Prostate gland (tissue), 2 donors: ENCODE results near the gene TMPRSS11D. TPM values are rescaled to one million over a fixed set of nuclear protein-coding genes. Genes with fewer than 3 reads are reported as not detected.

Experiments used
- DNase-seq: peaks from one replicate; pipeline ENCODE4 v3.0.0-alpha.2; 2019; ENCODE audit warnings: low spot score
- H3K27ac ChIP-seq, 2 donors: fragments of 200-600 bp; sonication (generic); 2 replicates each; pipeline ENCODE4 v1.5.1; 2017 to 2019
- H3K27me3 ChIP-seq: fragments of 200-600 bp; sonication (generic); replicated peaks from 2 replicates; pipeline ENCODE4 v1.5.1; 2019; ENCODE audit not compliant: insufficient read depth
- H3K36me3 ChIP-seq, 2 donors: fragments of 200-600 bp; sonication (generic); 1 replicate in 1 of 2; 2 replicates in 1 of 2; pipeline versions ENCODE4 v1.5.1 to v1.8.1; 2017 to 2019
- H3K4me1 ChIP-seq: fragments of 200-600 bp; sonication (generic); replicated peaks from 2 replicates; pipeline ENCODE4 v1.5.1; 2019
- H3K4me3 ChIP-seq, 2 donors: fragments of 200-600 bp; sonication (generic); 2 replicates each; pipeline ENCODE4 v1.5.1; 2017 to 2019
- H3K9me3 ChIP-seq: fragments of 200-600 bp; sonication (generic); 2 replicates; pipeline ENCODE4 v1.5.1; 2017
- CTCF ChIP-seq, 4 experiments: fragments of 200-600 bp in 2 of 4; fragments of 450-650 bp in 2 of 4; sonication (generic) in 2 of 4; IDR thresholded peaks; 1 replicate in 3 of 4; 2 replicates in 1 of 4; pipeline ENCODE4 v1.5.1; 2016 to 2019; ENCODE audit warnings: antibody characterized with exemption in 4 of 4, mild to moderate bottlenecking in 2 of 4, moderate library complexity in 2 of 4
- POLR2A ChIP-seq: fragments of 450-650 bp; IDR thresholded peaks from one replicate; pipeline ENCODE4 v1.6.1; 2016; ENCODE audit warnings: antibody characterized with exemption, mild to moderate bottlenecking
- POLR2AphosphoS5 ChIP-seq: sonication (generic); formaldehyde crosslinking; IDR thresholded peaks from one replicate; pipeline ENCODE4 v1.6.1; 2017; ENCODE audit warnings: antibody characterized with exemption
- WGBS: methylation state at CpG from one replicate; pipeline ENCODE4 v1.1.5; 2018; 5-methylcytosine and 5-hydroxymethylcytosine counted together
- intact Hi-C: fragments of 100-400 bp; cut with DNase I; formaldehyde crosslinking; loops from one replicate; pipeline ENCODE4 v1.14.2; 2022
- total RNA-seq, 2 donors: library from RNA; depleted of rRNA; stranded (reverse); fragments of >200 nt; gene quantifications; one replicate each; pipeline ENCODE4 v1.1.0, GENCODE V29; 2016

The TMPRSS11D gene
- total RNA-seq, 2 donors from 2014 or later: not detected

DNA sequence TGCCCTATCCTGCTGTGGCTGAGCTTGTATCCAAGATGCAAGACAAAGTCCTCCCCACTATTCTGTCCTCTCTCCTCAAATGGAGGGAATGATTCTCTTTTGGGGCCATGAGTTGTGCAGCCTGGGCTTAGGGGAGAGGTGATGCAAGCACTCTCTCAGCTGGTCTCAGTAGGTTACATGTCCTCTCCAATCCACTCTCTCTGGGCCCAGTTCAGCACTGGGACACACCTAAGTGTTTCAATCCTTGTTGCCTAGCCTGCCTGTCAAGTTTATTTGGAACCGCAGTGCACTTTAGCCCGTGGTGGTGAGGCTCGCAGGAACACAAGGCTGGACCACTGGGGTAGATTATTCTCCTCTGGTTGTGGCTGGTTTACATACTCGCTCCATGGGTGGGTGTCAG is 23.8 kb upstream of the TMPRSS11D start:
- H3K9me3 ChIP-seq: no peaks in the 10 kb centered on the region
- TF ChIP-seq POLR2AphosphoS5: no peak
- TF ChIP-seq CTCF (IDR thresholded peaks at IDR 0.05): no peak
- TF ChIP-seq POLR2A: no peak
- 86% methylated on average over 4 of the region's 4 CpGs for WGBS
- no peak overlapping the region for H3K27ac ChIP-seq
- DNase-seq: no peak
- no peak overlapping the region for H3K4me3 ChIP-seq
- intact Hi-C loops: no loop called here
- H3K27me3 ChIP-seq: no peaks in the 10 kb centered on the region
- H3K36me3 ChIP-seq: no peaks in the 10 kb centered on the region
- no peaks in the 10 kb centered on the region for H3K4me1 ChIP-seq

DNA sequence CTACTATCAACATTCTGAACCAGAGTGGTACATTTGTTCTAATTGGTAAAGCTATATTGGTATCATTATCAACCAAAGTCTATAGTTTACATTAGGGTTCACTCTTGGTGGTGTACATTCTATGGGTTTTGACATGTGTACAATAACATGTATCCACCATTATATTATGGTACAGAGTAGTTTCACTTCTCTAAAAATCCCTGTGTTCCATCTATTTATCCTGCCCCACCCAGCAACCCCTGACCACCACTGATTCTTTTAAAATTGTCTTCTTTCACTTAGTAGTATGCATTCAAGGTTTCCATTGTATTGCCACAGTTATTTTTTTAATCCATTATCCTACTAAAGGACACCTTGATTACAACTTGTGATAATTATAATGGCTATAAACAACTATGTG is 15.3 kb upstream of the TMPRSS11D start:
- no peaks in the 10 kb centered on the region for H3K27me3 ChIP-seq
- no peak overlapping the region for H3K27ac ChIP-seq
- no peaks in the 10 kb centered on the region for H3K9me3 ChIP-seq
- DNase-seq: no peak
- no peaks in the 10 kb centered on the region for H3K4me1 ChIP-seq
- TF ChIP-seq POLR2AphosphoS5 (no peak), CTCF (IDR thresholded peaks at IDR 0.05) (no peak), POLR2A (no peak)
- H3K36me3 ChIP-seq: no peaks in the 10 kb centered on the region
- H3K4me3 ChIP-seq: no peak overlapping the region
- intact Hi-C loops: no loop called here

DNA sequence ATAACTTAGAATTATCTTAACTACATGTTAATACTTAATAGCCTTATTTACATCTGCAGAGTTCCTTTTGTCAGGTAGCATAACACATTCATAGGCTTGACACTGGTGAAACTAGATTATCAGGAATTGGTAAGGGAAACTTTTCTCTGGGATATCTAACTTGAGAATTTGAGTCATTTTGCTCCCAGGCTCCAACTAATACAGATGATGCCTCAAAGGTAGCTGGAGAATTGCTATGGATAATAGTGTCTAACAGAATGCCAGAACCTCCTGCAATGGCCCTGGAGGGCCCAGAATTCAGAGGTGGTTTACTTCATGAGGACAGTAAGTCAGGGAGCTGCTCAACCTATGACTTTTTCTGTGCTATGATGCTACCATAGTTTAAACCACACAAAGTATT is 13.9 kb upstream of the TMPRSS11D start:
- intact Hi-C loops: no loop called here
- H3K27ac ChIP-seq: no peak overlapping the region
- no peak for TF ChIP-seq CTCF (IDR thresholded peaks at IDR 0.05)
- TF ChIP-seq POLR2AphosphoS5: no peak
- TF ChIP-seq POLR2A: no peak
- H3K9me3 ChIP-seq: no peaks in the 10 kb centered on the region
- H3K4me1 ChIP-seq: no peaks in the 10 kb centered on the region
- no peaks in the 10 kb centered on the region for H3K36me3 ChIP-seq
- no peak for DNase-seq
- no peak overlapping the region for H3K4me3 ChIP-seq
- no peaks in the 10 kb centered on the region for H3K27me3 ChIP-seq

DNA sequence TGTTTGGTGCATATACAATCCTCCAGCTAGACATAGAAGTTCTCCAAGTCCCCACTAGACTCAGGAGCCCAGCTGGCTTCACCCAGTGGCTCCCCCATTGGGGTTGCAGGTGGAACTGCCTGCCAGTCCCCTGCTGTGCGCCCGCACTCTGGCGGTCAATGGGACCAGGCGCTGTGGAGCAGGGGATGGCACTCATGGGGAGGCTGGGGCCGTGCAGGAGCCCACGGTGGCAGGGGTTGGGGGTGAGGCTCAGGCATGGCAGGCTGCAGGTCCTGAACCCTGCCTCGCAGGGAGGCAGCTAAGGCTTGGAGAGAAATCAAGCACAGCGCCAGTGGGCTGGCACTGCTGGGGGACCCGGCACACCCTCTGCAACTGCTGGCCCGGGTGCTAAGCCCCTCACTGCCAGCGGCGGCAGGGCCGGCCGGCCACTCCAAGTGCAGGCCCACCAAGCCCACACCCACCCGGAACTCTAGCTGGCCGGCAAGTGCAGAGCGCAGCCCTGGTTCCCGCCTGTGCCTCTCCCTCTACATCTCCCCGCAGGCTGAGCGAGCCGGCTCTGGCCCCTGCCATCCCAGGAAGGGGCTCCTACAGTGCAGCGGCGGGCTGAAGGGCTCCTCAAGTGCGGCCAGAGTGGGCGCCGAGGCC is 12.7 kb upstream of the TMPRSS11D start:
- TF ChIP-seq POLR2A (no peak), POLR2AphosphoS5 (no peak), CTCF (IDR thresholded peaks at IDR 0.05) (no peak)
- intact Hi-C loops: no loop called here
- no peaks in the 10 kb centered on the region for H3K9me3 ChIP-seq
- WGBS: 98% methylated on average over 14 of the region's 26 CpGs
- no peak overlapping the region for H3K4me3 ChIP-seq
- no peak for DNase-seq
- H3K27ac ChIP-seq: no peak overlapping the region
- no peaks in the 10 kb centered on the region for H3K27me3 ChIP-seq
- no peaks in the 10 kb centered on the region for H3K4me1 ChIP-seq
- H3K36me3 ChIP-seq: no peaks in the 10 kb centered on the region

DNA sequence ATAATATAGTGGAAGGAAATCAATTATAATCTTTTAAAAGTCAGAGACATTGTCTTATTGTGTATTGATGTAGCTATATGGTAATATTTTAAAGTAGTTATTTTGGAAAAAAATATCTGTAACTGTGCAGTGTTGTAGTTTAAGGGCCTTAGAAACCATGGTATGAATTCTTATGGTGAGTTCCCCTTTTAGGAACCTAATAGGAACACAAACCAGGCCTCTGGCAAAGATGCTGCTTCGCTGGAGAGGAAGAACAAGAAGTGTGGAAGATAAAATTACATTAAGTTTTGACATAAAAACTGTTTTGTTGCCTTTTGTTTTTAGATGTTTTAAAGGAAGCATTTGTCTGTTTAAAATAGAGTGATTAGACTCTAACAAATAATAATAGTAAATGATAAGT is 10.9 kb upstream of the TMPRSS11D start:
- no peak for TF ChIP-seq POLR2AphosphoS5
- no peak for TF ChIP-seq POLR2A
- no peak for TF ChIP-seq CTCF (IDR thresholded peaks at IDR 0.05)
- intact Hi-C loops: no loop called here
- Histone ChIP-seq H3K36me3 (no peaks in the 10 kb centered on the region), H3K27ac (no peak overlapping the region), H3K27me3 (no peaks in the 10 kb centered on the region), H3K9me3 (no peaks in the 10 kb centered on the region), H3K4me3 (no peak overlapping the region), H3K4me1 (no peaks in the 10 kb centered on the region)
- 88% methylated on average over 1 of the region's 1 CpG for WGBS
- DNase-seq: no peak
